DND-41 (cell line): Measurements from ENCODE around the gene ARHGEF17.
A peak's percentile ranks its signal among the peaks of the same experiment; 100 is the strongest.

Experiments used
- ATAC-seq: fragments of 200-7000 bp; cut with Tn5 transposase; 3 replicates; pipeline ENCODE4 v1.9.1; 2021; ENCODE audit warnings: low read depth; ENCODE audit not compliant: insufficient read depth
- DNase-seq: peaks from one replicate; pipeline ENCODE4 v3.0.0-alpha.2; 2020
- H2AFZ ChIP-seq: 2 replicates; pipeline ENCODE4 v1.6.0; 2012; ENCODE audit warnings: low read depth, low read length
- H3K27ac ChIP-seq: 2 replicates; pipeline ENCODE4 v1.5.1; 2012; ENCODE audit warnings: low read length, inconsistent platforms
- H3K27me3 ChIP-seq: fragments of 200-600 bp; sonication (generic); 2 replicates; pipeline ENCODE4 v1.6.0; 2012; ENCODE audit warnings: low read length, mild to moderate bottlenecking, inconsistent platforms; ENCODE audit not compliant: insufficient read depth, poor library complexity
- H3K36me3 ChIP-seq: 2 replicates; pipeline ENCODE4 v1.5.1; 2012; ENCODE audit warnings: low read length, inconsistent platforms; ENCODE audit not compliant: insufficient read depth
- H3K4me1 ChIP-seq: 2 replicates; pipeline ENCODE4 v1.5.1; 2012; ENCODE audit warnings: mild to moderate bottlenecking, low read length; ENCODE audit not compliant: insufficient read depth
- H3K4me2 ChIP-seq: 2 replicates; pipeline ENCODE4 v1.6.0; 2012; ENCODE audit warnings: mild to moderate bottlenecking, moderate library complexity, low read length, inconsistent platforms; ENCODE audit not compliant: insufficient read depth
- H3K4me3 ChIP-seq, 2 experiments: fragments of 200-600 bp in 1 of 2; shearing (Covaris generic) in 1 of 2; 2 replicates each; pipeline ENCODE4 v1.5.1; 2012 to 2016; ENCODE audit warnings: inconsistent platforms in 2 of 2, low read length in 2 of 2, mild to moderate bottlenecking in 2 of 2, low read depth in 1 of 2, moderate library complexity in 1 of 2
- H3K79me2 ChIP-seq: 2 replicates; pipeline ENCODE4 v1.6.0; 2012; ENCODE audit warnings: low read length, inconsistent platforms; ENCODE audit not compliant: insufficient read depth
- H3K9ac ChIP-seq: 2 replicates; pipeline ENCODE4 v1.6.0; 2012; ENCODE audit warnings: low read depth, mild to moderate bottlenecking, inconsistent platforms, low read length, moderate library complexity
- H3K9me3 ChIP-seq: 2 replicates; pipeline ENCODE4 v1.5.1; 2012; ENCODE audit warnings: low read length, moderate library complexity, mild to moderate bottlenecking, inconsistent platforms; ENCODE audit not compliant: insufficient read depth, severe bottlenecking
- H4K20me1 ChIP-seq: 2 replicates; pipeline ENCODE4 v1.6.0; 2012; ENCODE audit warnings: low read length; ENCODE audit not compliant: insufficient read depth
- CTCF ChIP-seq: IDR thresholded peaks from 2 replicates; pipeline ENCODE4 v1.5.1; 2012; ENCODE audit warnings: borderline replicate concordance, low read length, moderate library complexity, mild to moderate bottlenecking; ENCODE audit not compliant: poor library complexity, severe bottlenecking; ENCODE audit errors: extremely low read depth
- EZH2 ChIP-seq: IDR thresholded peaks from 3 replicates; pipeline ENCODE4 v1.6.1; 2012; ENCODE audit warnings: borderline replicate concordance, low read depth, mild to moderate bottlenecking, moderate library complexity, low read length, inconsistent platforms; ENCODE audit not compliant: severe bottlenecking

The ARHGEF17 gene

DNA sequence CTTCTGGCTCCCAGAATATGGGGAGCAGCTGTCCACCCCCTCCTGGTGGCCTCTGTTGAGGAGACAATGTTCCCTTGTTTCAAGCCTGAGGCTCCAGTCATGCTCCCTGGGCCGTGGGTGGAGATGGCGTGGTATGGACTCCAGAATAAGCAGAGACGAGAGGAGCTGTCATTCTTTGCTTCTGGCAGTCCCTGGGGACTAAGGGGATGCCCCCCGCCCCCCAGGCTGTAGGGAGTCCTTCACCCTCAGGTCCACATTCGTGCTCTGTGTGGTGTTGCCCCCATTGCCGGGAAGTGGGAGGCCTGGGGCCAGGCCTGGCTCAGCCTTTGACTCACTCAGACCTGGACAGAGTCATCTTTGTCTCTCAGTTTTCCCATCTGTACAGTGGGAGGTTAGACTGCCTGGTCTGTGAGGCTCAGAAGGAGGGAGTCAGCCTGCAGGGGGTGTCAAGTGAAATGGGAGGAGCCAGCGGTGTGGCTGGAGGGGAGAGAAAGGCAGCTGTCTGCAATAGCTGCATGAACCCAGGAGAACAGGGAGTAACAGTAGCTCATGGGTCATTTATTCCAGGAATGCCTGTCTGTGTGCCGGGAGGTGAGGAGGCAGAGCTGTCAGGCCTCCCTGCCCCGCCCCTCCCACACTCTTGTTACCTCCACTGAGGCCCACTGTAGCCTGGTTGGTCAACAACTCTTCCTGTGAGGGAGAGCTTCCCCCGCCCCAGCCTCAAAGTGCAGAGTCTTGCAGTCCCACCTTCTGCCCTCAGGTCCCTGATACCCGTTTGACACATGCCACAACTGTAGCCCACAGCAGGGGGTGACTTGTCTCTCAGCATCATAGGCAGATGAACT, 6.3 kb downstream of the ARHGEF17 start:
- peaks cover 2% of the 10 kb centered on the region; the same call in 1 of the 2 replicates for H4K20me1 ChIP-seq
- H3K4me3 ChIP-seq: no peak overlapping the region
- no peaks in the 10 kb centered on the region for H3K36me3 ChIP-seq
- H3K79me2 ChIP-seq: no peaks in the 10 kb centered on the region
- no peaks in the 10 kb centered on the region for H3K27me3 ChIP-seq
- H2AFZ ChIP-seq: no peak overlapping the region
- no peak overlapping the region for H3K9ac ChIP-seq
- no peak for DNase-seq
- TF ChIP-seq EZH2 (no peak), CTCF (no peak)
- peak; percentile 38; the same call in 2 of the 3 replicates for ATAC-seq
- no peaks in the 10 kb centered on the region for H3K9me3 ChIP-seq
- H3K27ac ChIP-seq: no peak overlapping the region
- peaks cover 6% of the 10 kb centered on the region for H3K4me1 ChIP-seq
- no peak overlapping the region for H3K4me2 ChIP-seq

- Histone ChIP-seq H4K20me1 (peaks cover 2% of the 10 kb centered on the region; the same call in 1 of the 2 replicates), H2AFZ (no peak overlapping the region), H3K27me3 (no peaks in the 10 kb centered on the region), H3K79me2 (no peaks in the 10 kb centered on the region), H3K36me3 (no peaks in the 10 kb centered on the region), H3K4me1 (peaks cover 6% of the 10 kb centered on the region), H3K27ac (no peak overlapping the region), H3K9me3 (no peaks in the 10 kb centered on the region), H3K4me2 (no peak overlapping the region), H3K4me3 (no peak overlapping the region), H3K9ac (no peak overlapping the region)
- ATAC-seq (no peak), DNase-seq (no peak)
- no peak for TF ChIP-seq EZH2
- TF ChIP-seq CTCF: no peak
Measured at GRCh38 chr11:73315293-73316020, 7.4 kb downstream of the ARHGEF17 start.

DNA sequence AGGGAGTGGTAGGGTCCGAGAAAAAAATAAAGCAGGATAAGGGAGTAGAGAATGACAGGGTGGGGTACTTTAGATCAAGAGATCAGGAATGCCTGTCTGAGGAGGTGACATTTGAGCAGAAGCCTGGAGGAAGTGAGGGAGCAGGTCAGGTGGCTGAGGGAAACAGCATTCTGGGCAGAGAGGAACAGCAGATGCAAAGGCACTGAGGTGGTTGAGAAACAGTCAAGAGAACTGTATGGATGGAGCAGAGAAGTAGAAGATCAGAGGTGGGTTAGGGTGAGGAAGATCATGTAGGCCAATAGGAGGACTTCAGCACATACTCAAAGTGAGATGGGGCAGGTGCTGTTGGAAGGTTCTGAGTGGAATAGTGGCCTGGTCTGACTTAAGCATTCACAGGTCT, 8.3 kb downstream of the ARHGEF17 start:
- H3K4me1 ChIP-seq: peaks cover 11% of the 10 kb centered on the region
- H3K4me2 ChIP-seq: no peak overlapping the region
- TF ChIP-seq CTCF (no peak), EZH2 (no peak)
- H3K4me3 ChIP-seq: no peak overlapping the region
- H3K27me3 ChIP-seq: no peaks in the 10 kb centered on the region
- no peak overlapping the region for H3K9ac ChIP-seq
- H3K9me3 ChIP-seq: no peaks in the 10 kb centered on the region
- H3K27ac ChIP-seq: no peak overlapping the region
- DNase-seq (no peak), ATAC-seq (no peak)
- no peak overlapping the region for H2AFZ ChIP-seq
- no peaks in the 10 kb centered on the region for H3K36me3 ChIP-seq
- H3K79me2 ChIP-seq: no peaks in the 10 kb centered on the region
- peaks cover 2% of the 10 kb centered on the region; the same call in 1 of the 2 replicates for H4K20me1 ChIP-seq
